HG03432 (cell line): ENCODE data around the gene CIAO2B.
"Not testable (repeated sequence)": the region's sequence is repeated elsewhere in the genome, so short reads cannot be mapped to it uniquely, and the experiment has no call there.

Experiments
- ATAC-seq: cut with Tn5 transposase; IDR thresholded peaks from one replicate; pipeline ENCODE4 v1.9.1; 2021; ENCODE audit warnings: mild to moderate bottlenecking, moderate library complexity; ENCODE audit not compliant: unreplicated experiment

Gene CIAO2B

GRCh38 chr16:66956154-66956457 lies 21.9 kb upstream of the CIAO2B start:
- ATAC-seq = not testable (repeated sequence)

GRCh38 chr16:66955363-66956153 lies 21.4 kb upstream of the CIAO2B start:
- ATAC-seq = not testable (repeated sequence)

GRCh38 chr16:66954097-66954659 lies 20.0 kb upstream of the CIAO2B start:
- no peak for ATAC-seq

GRCh38 chr16:66953462-66954096 lies 19.4 kb upstream of the CIAO2B start:
- no peak for ATAC-seq

- no peak for ATAC-seq
Measured at GRCh38 chr16:66952430-66953110, 18.4 kb upstream of the CIAO2B start.

- ATAC-seq = no peak
Measured at GRCh38 chr16:66950971-66951790, 17.0 kb upstream of the CIAO2B start.

GRCh38 chr16:66950437-66950836 lies 16.2 kb upstream of the CIAO2B start:
- ATAC-seq = no peak

- no peak for ATAC-seq
Measured at GRCh38 chr16:66949472-66949871, 15.3 kb upstream of the CIAO2B start.

- ATAC-seq = no peak
Measured at GRCh38 chr16:66948837-66949225, 14.6 kb upstream of the CIAO2B start.

- peak; percentile 11 for ATAC-seq
Measured at GRCh38 chr16:66948134-66948836, 14.1 kb upstream of the CIAO2B start.

- peak; percentile 63 for ATAC-seq
Measured at GRCh38 chr16:66947302-66948065, 13.3 kb upstream of the CIAO2B start.

GRCh38 chr16:66946974-66947301 lies 12.7 kb upstream of the CIAO2B start:
- no peak for ATAC-seq

- no peak for ATAC-seq
Measured at GRCh38 chr16:66946541-66946940, 12.3 kb upstream of the CIAO2B start.

GRCh38 chr16:66945939-66946338 lies 11.7 kb upstream of the CIAO2B start:
- ATAC-seq = no peak

- ATAC-seq = not testable (repeated sequence)
Measured at GRCh38 chr16:66944971-66945370, 10.8 kb upstream of the CIAO2B start.

GRCh38 chr16:66944054-66944441 lies 9.8 kb upstream of the CIAO2B start:
- no peak for ATAC-seq

GRCh38 chr16:66943426-66944053 lies 9.3 kb upstream of the CIAO2B start:
- no peak for ATAC-seq

- no peak for ATAC-seq
Measured at GRCh38 chr16:66942981-66943380, 8.8 kb upstream of the CIAO2B start.

- ATAC-seq = no peak
Measured at GRCh38 chr16:66940236-66940635, 6.0 kb upstream of the CIAO2B start.
